Measurements from ENCODE around the gene FCN3.

FCN3 gene

GRCh38 chr1:27380224-27380623 lies 5.6 kb upstream of the FCN3 start:
- DNase-seq (ENCODE audit: low read depth): no peak

- DNase-seq (ENCODE audit: low read depth): no peak
These were observed 5.0 kb upstream of the FCN3 start for GRCh38 chr1:27379564-27380122.

- no peak for DNase-seq (ENCODE audit: low read depth)
These were observed 3.3 kb upstream of the FCN3 start for GRCh38 chr1:27377760-27378495.

GRCh38 chr1:27372808-27373690 lies 1.6 kb downstream of the FCN3 start:
- DNase-seq (ENCODE audit: low read depth): no peak

GRCh38 chr1:27372022-27372807 lies 2.4 kb downstream of the FCN3 start:
- DNase-seq (ENCODE audit: low read depth): no peak

GRCh38 chr1:27368869-27369582 lies 5.6 kb downstream of the FCN3 start:
- no peak for DNase-seq (ENCODE audit: low read depth)

GRCh38 chr1:27367160-27367650 lies 7.4 kb downstream of the FCN3 start:
- DNase-seq (ENCODE audit: low read depth): no peak

- DNase-seq (ENCODE audit: low read depth): peak; percentile 81
These were observed 8.0 kb downstream of the FCN3 start, which contains the start of gene MAP3K6 for GRCh38 chr1:27366411-27367159. Gene MAP3K6, minus strand, starts transcription at chr1:27366961. Its CDS starts 364 bp downstream, at chr1:27366597.

- peak; percentile 78 for DNase-seq (ENCODE audit: low read depth)
These were observed 8.6 kb downstream of the FCN3 start for GRCh38 chr1:27366113-27366410.

GRCh38 chr1:27365372-27366112 lies 9.1 kb downstream of the FCN3 start:
- DNase-seq (ENCODE audit: low read depth): peak; percentile 90

GRCh38 chr1:27364696-27365371 lies 9.8 kb downstream of the FCN3 start:
- no peak for DNase-seq (ENCODE audit: low read depth)

- no peak for DNase-seq (ENCODE audit: low read depth)
These were observed 10.6 kb downstream of the FCN3 start for GRCh38 chr1:27363766-27364695.

GRCh38 chr1:27361553-27361952 lies 13.1 kb downstream of the FCN3 start:
- no peak for DNase-seq (ENCODE audit: low read depth)

GRCh38 chr1:27361044-27361402 lies 13.6 kb downstream of the FCN3 start:
- DNase-seq (ENCODE audit: low read depth): no peak

GRCh38 chr1:27360159-27361043 lies 14.2 kb downstream of the FCN3 start:
- no peak for DNase-seq (ENCODE audit: low read depth)

- DNase-seq (ENCODE audit: low read depth): no peak
These were observed 14.8 kb downstream of the FCN3 start for GRCh38 chr1:27359822-27360158.

- DNase-seq (ENCODE audit: low read depth): no peak
These were observed 15.7 kb downstream of the FCN3 start for GRCh38 chr1:27358928-27359313.

Data from fibroblast of gingiva (primary cell).